Neural crest cell (in vitro differentiated cells): Measurements from ENCODE around the gene PTPN4. TPM values are rescaled to one million over a fixed set of nuclear protein-coding genes. Genes with fewer than 3 reads are reported as not detected.

Source experiments
- DNase-seq: peaks from one replicate; pipeline ENCODE4 v3.0.0; 2021; ENCODE audit warnings: low read depth, mixed read lengths, low spot score
- H3K27ac Mint-ChIP-seq: one replicate; pipeline ENCODE4 v1.8.0; 2021; ENCODE audit warnings: mild to moderate bottlenecking, mixed read lengths; ENCODE audit not compliant: unreplicated experiment
- H3K27me3 Mint-ChIP-seq: 2 replicates; pipeline ENCODE4 v1.8.0; 2021; ENCODE audit warnings: low read depth, mild to moderate bottlenecking, mixed read lengths
- H3K36me3 Mint-ChIP-seq: 2 replicates; pipeline ENCODE4 v1.8.0; 2021; ENCODE audit warnings: low read depth, mild to moderate bottlenecking, mixed read lengths
- H3K4me1 Mint-ChIP-seq: 2 replicates; pipeline ENCODE4 v1.8.0; 2021; ENCODE audit warnings: mixed read lengths
- H3K4me3 Mint-ChIP-seq: one replicate; pipeline ENCODE4 v1.8.0; 2021; ENCODE audit warnings: mild to moderate bottlenecking, mixed read lengths
- H3K9me3 Mint-ChIP-seq: 2 replicates; pipeline ENCODE4 v1.8.0; 2021; ENCODE audit warnings: mixed read lengths
- total RNA-seq: library from RNA; stranded (reverse); gene quantifications from 2 replicates; pipeline ENCODE4 v1.2.1, GENCODE V29; 2021
- TF ChIP-seq, protein P1 (sequence below): fragments of 200-600 bp; sonication (generic); conservative IDR thresholded peaks from 2 replicates; pipeline ENCODE4 v1.5.0; 2021; ENCODE audit warnings: antibody characterized with exemption, mild to moderate bottlenecking

The PTPN4 gene
- total RNA-seq, 1 donor from 2014 or later: 39.3 TPM

DNA sequence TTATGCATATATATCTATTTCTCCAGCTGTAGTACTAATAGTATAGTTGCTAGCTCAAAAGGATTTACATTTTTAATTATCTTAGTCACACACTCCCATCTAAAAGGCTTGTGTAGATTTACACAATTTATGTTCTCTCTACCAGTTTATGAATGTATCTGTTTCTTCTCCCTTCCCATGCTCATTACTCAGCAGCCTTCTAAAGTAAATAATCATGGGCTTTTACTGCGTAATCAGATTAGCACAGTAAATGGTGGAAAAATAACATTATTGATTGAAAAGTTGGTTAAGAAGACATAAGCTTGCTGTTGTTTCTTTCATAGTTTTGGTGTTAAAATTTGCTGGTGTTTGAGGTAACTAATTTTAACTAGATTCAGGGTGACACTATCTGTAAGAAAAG lies 81.8 kb downstream of the PTPN4 start:
- Mint-ChIP-seq H3K9me3 (no peaks in the 10 kb centered on the region), H3K36me3 (peaks cover 29% of the 10 kb centered on the region), H3K27me3 (no peaks in the 10 kb centered on the region), H3K4me3 (no peak overlapping the region), H3K27ac (no peak overlapping the region), H3K4me1 (no peaks in the 10 kb centered on the region)
- TF ChIP-seq, protein P1, sequence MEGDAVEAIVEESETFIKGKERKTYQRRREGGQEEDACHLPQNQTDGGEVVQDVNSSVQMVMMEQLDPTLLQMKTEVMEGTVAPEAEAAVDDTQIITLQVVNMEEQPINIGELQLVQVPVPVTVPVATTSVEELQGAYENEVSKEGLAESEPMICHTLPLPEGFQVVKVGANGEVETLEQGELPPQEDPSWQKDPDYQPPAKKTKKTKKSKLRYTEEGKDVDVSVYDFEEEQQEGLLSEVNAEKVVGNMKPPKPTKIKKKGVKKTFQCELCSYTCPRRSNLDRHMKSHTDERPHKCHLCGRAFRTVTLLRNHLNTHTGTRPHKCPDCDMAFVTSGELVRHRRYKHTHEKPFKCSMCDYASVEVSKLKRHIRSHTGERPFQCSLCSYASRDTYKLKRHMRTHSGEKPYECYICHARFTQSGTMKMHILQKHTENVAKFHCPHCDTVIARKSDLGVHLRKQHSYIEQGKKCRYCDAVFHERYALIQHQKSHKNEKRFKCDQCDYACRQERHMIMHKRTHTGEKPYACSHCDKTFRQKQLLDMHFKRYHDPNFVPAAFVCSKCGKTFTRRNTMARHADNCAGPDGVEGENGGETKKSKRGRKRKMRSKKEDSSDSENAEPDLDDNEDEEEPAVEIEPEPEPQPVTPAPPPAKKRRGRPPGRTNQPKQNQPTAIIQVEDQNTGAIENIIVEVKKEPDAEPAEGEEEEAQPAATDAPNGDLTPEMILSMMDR: no peak
- DNase-seq: no peak

DNA sequence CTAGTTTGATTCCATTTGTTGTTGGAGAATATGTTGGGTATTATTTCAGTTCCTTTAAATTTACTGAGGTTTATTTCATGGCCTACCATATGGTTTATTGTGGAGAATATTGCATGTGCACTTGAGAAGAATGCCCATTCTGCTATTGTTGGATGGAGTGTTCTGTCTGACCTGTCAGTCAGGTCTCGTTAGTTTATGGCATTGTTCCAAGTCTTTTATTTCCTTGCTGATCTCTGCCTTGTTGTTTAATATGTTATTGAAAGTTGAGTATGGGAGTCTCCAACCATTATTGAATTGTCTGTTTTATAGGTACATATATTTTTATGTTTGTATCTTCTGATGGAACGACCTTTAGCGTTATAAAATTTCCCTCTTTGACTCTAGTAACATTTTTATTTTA lies 86.3 kb downstream of the PTPN4 start:
- Mint-ChIP-seq H3K27ac (no peak overlapping the region), H3K27me3 (no peaks in the 10 kb centered on the region), H3K9me3 (peaks cover 13% of the 10 kb centered on the region), H3K36me3 (peaks cover 47% of the 10 kb centered on the region), H3K4me3 (no peak overlapping the region), H3K4me1 (no peaks in the 10 kb centered on the region)
- no peak for DNase-seq
- TF ChIP-seq, protein P1: no peak

DNA sequence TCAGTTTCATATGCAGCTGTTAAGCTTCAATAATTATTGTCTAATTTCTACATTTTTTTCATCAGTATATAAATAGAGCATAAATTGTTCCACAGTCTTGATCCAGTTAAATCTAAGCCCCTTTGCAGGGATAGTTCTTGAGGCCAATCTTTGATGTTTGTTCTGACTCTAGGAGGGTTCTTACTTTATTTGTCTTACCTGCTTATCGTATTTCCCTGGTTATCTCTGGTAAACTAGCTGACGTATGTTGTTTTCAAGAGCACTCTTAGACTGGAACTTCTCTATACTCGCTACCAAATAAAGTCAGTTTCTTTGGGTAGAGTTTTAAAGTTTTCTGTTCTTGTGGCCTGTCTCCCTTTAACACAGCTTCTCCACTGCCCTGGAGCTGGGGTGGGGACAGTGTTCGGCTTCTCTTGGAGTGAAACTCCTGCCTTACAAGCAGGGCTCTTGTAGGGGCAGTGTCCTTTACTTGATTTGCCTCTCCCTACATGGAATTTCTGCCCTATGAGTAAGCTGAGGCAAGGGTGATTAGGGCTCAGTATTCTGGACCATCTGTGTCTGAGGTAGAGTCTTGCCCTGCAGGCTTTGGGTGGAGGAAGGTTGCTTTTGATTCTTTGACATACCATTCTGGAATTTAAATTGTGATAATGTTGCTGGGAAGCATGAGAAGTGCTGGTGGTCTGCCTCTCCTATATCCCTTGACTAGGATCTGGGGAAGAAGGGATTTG lies 90.3 kb downstream of the PTPN4 start:
- peaks cover 23% of the 10 kb centered on the region for H3K9me3 Mint-ChIP-seq
- TF ChIP-seq, protein P1: no peak
- no peaks in the 10 kb centered on the region for H3K4me1 Mint-ChIP-seq
- no peak overlapping the region for H3K4me3 Mint-ChIP-seq
- no peaks in the 10 kb centered on the region for H3K27me3 Mint-ChIP-seq
- no peak overlapping the region for H3K27ac Mint-ChIP-seq
- DNase-seq: no peak
- H3K36me3 Mint-ChIP-seq: peaks cover 57% of the 10 kb centered on the region

DNA sequence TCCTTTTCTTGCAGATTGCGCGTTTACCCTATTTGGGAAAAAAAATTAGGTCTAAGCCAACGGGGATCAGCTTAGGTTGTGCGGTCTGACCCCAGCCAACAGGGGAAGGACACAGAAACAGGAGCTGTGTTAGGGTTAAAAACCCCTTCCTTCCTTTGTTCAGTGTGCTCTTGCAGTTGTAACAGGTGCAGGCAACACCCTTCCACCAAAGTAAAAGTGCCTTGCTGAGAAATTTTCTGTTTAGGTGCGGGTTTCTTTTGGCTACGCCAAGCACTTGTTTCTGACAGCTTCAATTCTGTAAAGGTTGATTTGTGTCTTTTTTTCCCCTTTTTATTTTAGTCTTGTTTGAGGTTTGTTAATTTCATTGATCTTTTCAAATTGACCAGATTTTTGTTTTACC lies 92.5 kb downstream of the PTPN4 start:
- H3K27ac Mint-ChIP-seq: no peak overlapping the region
- TF ChIP-seq, protein P1: no peak
- peaks cover 48% of the 10 kb centered on the region for H3K36me3 Mint-ChIP-seq
- H3K4me3 Mint-ChIP-seq: no peak overlapping the region
- no peak for DNase-seq
- no peaks in the 10 kb centered on the region for H3K4me1 Mint-ChIP-seq
- peaks cover 23% of the 10 kb centered on the region for H3K9me3 Mint-ChIP-seq
- H3K27me3 Mint-ChIP-seq: no peaks in the 10 kb centered on the region

DNA sequence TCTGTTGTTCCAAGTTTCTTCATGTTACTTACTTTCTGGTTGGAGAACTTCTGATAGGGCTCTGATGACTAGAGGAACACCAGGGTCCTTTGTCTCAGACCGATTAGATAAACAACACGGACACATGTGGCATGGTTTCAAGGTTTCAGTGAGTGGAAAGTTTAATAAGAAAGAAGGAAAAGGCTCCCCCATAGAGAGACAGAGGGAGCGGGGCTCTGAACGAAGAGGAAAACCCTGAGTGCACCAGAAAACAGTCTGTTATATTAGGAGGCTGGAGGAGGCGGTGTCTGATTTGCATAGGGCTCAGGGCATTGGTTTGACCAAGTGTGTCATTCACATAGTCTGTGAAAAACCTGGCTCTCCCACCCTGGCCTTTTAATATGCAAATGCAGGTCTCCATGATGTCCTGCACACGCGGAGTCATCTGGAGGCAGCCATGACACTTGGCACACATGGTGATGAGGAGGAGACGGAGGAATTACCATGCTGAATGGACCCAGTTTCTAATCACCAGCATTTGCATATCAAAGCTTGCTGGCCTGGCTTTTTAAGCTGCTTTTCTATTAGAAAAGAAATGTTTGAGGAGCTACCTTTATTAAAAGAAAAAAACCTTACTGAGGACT lies 94.2 kb downstream of the PTPN4 start:
- TF ChIP-seq, protein P1: no peak
- no peak overlapping the region for H3K27ac Mint-ChIP-seq
- H3K4me3 Mint-ChIP-seq: no peak overlapping the region
- DNase-seq: no peak
- no peaks in the 10 kb centered on the region for H3K27me3 Mint-ChIP-seq
- H3K36me3 Mint-ChIP-seq: peaks cover 42% of the 10 kb centered on the region
- no peaks in the 10 kb centered on the region for H3K4me1 Mint-ChIP-seq
- peaks cover 19% of the 10 kb centered on the region for H3K9me3 Mint-ChIP-seq
